IMR-90 (cell line): ENCODE results near the gene ZNF362. TPM values are rescaled to one million over a fixed set of nuclear protein-coding genes. Genes with fewer than 3 reads are reported as not detected.

Experiments
- ATAC-seq: fragments of 200-7000 bp; cut with Tn5 transposase; 2 replicates; pipeline ENCODE4 v1.9.1; 2020; ENCODE audit warnings: low read depth, mild to moderate bottlenecking, moderate library complexity
- BruUV-seq: library from RNA; stranded (reverse); fragments of 400-500 nt; replicated peaks from 2 replicates; lab custom pipeline; 2021; lab: Mats Ljungman, UMichigan
- CTCF ChIA-PET: fragments of 300-600 bp; formaldehyde crosslinking; extraction: SDS; loops from one replicate; lab custom pipeline; 2021; ENCODE audit warnings: antibody characterized with exemption; lab: Yijun Ruan, JAX
- POLR2A ChIA-PET: fragments of 300-600 bp; sonication (Branson Sonifier 250); formaldehyde crosslinking; loops from one replicate; lab custom pipeline; 2022; ENCODE audit warnings: antibody characterized with exemption; ENCODE audit not compliant: unreplicated experiment; lab: Charles Lee
- DNase-seq: peaks from one replicate; pipeline ENCODE4 v3.0.0; 2013
- H2AFZ ChIP-seq: replicated peaks from 2 replicates; pipeline ENCODE3; 2013; ENCODE audit warnings: low read length, mild to moderate bottlenecking; ENCODE audit not compliant: poor library complexity
- H2AK5ac ChIP-seq: 2 replicates; pipeline ENCODE4 v1.6.1; 2013; ENCODE audit warnings: low read depth, low read length, inconsistent platforms
- H2AK9ac ChIP-seq: replicated peaks from 2 replicates; pipeline ENCODE3; 2013; ENCODE audit warnings: mild to moderate bottlenecking, low read depth, low read length, moderate library complexity; ENCODE audit not compliant: poor library complexity
- H2BK120ac ChIP-seq: 2 replicates; pipeline ENCODE4 v1.6.1; 2013; ENCODE audit warnings: low read depth, low read length, inconsistent platforms
- H2BK15ac ChIP-seq: 3 replicates; pipeline ENCODE4 v1.6.1; 2013; ENCODE audit warnings: low read depth, low read length, inconsistent platforms
- H2BK20ac ChIP-seq: 2 replicates; pipeline ENCODE4 v1.6.1; 2013; ENCODE audit warnings: low read depth, mild to moderate bottlenecking, inconsistent platforms, low read length, moderate library complexity
- H2BK5ac ChIP-seq: 2 replicates; pipeline ENCODE4 v1.6.1; 2013; ENCODE audit warnings: mild to moderate bottlenecking, low read depth, low read length, inconsistent platforms; ENCODE audit not compliant: poor library complexity, severe bottlenecking
- H3K14ac ChIP-seq: replicated peaks from 2 replicates; pipeline ENCODE4 v1.6.1; 2013; ENCODE audit warnings: low read depth, low read length, inconsistent platforms
- H3K18ac ChIP-seq: 2 replicates; pipeline ENCODE4 v1.6.1; 2013; ENCODE audit warnings: low read depth, low read length, control low read depth
- H3K23ac ChIP-seq: 2 replicates; pipeline ENCODE4 v1.6.1; 2013; ENCODE audit warnings: low read depth, low read length, inconsistent platforms
- H3K27ac ChIP-seq: 2 replicates; pipeline ENCODE4 v1.5.1; 2013; ENCODE audit warnings: mild to moderate bottlenecking, control low read depth, low read length; ENCODE audit not compliant: insufficient read depth
- H3K27me3 ChIP-seq: 2 replicates; pipeline ENCODE4 v1.6.1; 2013; ENCODE audit warnings: low read length; ENCODE audit not compliant: control insufficient read depth, insufficient read depth
- H3K36me3 ChIP-seq: 2 replicates; pipeline ENCODE4 v1.6.1; 2013; ENCODE audit warnings: low read length, mixed read lengths; ENCODE audit not compliant: control insufficient read depth, insufficient read depth
- H3K4ac ChIP-seq: 2 replicates; pipeline ENCODE4 v1.6.1; 2013; ENCODE audit warnings: low read depth, low read length, inconsistent platforms
- H3K4me1 ChIP-seq: 2 replicates; pipeline ENCODE4 v1.6.1; 2013; ENCODE audit warnings: low read length, mixed read lengths; ENCODE audit not compliant: control insufficient read depth, insufficient read depth
- H3K4me2 ChIP-seq: 2 replicates; pipeline ENCODE4 v1.6.1; 2013; ENCODE audit warnings: low read depth, mild to moderate bottlenecking, control low read depth, low read length, moderate library complexity
- H3K4me3 ChIP-seq: 2 replicates; pipeline ENCODE4 v1.5.1; 2013; ENCODE audit warnings: low read depth, mild to moderate bottlenecking, control low read depth, low read length, moderate library complexity; ENCODE audit not compliant: insufficient read depth
- H3K56ac ChIP-seq: 2 replicates; pipeline ENCODE4 v1.6.1; 2013; ENCODE audit warnings: low read length, inconsistent platforms; ENCODE audit not compliant: insufficient read depth; ENCODE audit errors: extremely low read depth
- H3K79me1 ChIP-seq, 2 experiments: 2 replicates each; pipeline ENCODE4 v1.6.1; 2013; ENCODE audit warnings: low read length in 2 of 2, inconsistent platforms in 1 of 2, low read depth in 1 of 2
- H3K9ac ChIP-seq: 2 replicates; pipeline ENCODE4 v1.6.1; 2013; ENCODE audit warnings: low read depth, low read length, control low read depth
- H3K9me1 ChIP-seq: 2 replicates; pipeline ENCODE4 v1.6.1; 2013; ENCODE audit warnings: low read length, inconsistent platforms; ENCODE audit not compliant: insufficient read depth
- H3K9me3 ChIP-seq: 2 replicates; pipeline ENCODE4 v1.6.1; 2013; ENCODE audit warnings: low read length; ENCODE audit not compliant: control insufficient read depth, insufficient read depth
- H4K20me1 ChIP-seq: 2 replicates; pipeline ENCODE4 v1.6.1; 2013; ENCODE audit warnings: low read length, inconsistent platforms; ENCODE audit not compliant: insufficient read depth
- H4K5ac ChIP-seq: 2 replicates; pipeline ENCODE4 v1.6.1; 2013; ENCODE audit warnings: mild to moderate bottlenecking, low read depth, low read length, control low read depth
- H4K8ac ChIP-seq, 2 experiments: 2 replicates each; pipeline ENCODE4 v1.6.1; 2013; ENCODE audit warnings: low read depth in 2 of 2, low read length in 2 of 2, control low read depth in 1 of 2, inconsistent platforms in 1 of 2
- H4K91ac ChIP-seq: 2 replicates; pipeline ENCODE4 v1.6.1; 2013; ENCODE audit warnings: low read depth, low read length, inconsistent platforms; ENCODE audit not compliant: insufficient read depth
- BHLHE40 ChIP-seq: fragments of 150-350 bp; IDR thresholded peaks from 2 replicates; pipeline ENCODE4 v1.6.1; 2016; ENCODE audit warnings: mild to moderate bottlenecking, low read depth, low read length
- CEBPB ChIP-seq: IDR thresholded peaks from 2 replicates; pipeline ENCODE4 v1.6.1; 2012; ENCODE audit warnings: low read depth, low read length, improper control_type of control experiment
- CTCF ChIP-seq: conservative IDR thresholded peaks from 2 replicates; pipeline ENCODE4 v1.5.1; 2012; ENCODE audit warnings: mild to moderate bottlenecking, low read depth, low read length, improper control_type of control experiment
- ELK1 ChIP-seq: fragments of 150-350 bp; IDR thresholded peaks from 2 replicates; pipeline ENCODE4 v1.6.1; 2016; ENCODE audit warnings: low read depth, mild to moderate bottlenecking, low read length, moderate library complexity, borderline replicate concordance
- MAZ ChIP-seq: IDR thresholded peaks from 2 replicates; pipeline ENCODE4 v1.6.1; 2012; ENCODE audit warnings: low read depth, mild to moderate bottlenecking, low read length, improper control_type of control experiment, moderate library complexity, borderline replicate concordance
- MXI1 ChIP-seq: IDR thresholded peaks from 2 replicates; pipeline ENCODE4 v1.6.1; 2012; ENCODE audit warnings: low read depth, mild to moderate bottlenecking, low read length, moderate library complexity, borderline replicate concordance
- POLR2A ChIP-seq: IDR thresholded peaks from 2 replicates; pipeline ENCODE4 v1.6.1; 2012; ENCODE audit warnings: mild to moderate bottlenecking, low read depth, low read length
- RCOR1 ChIP-seq: IDR thresholded peaks from 2 replicates; pipeline ENCODE4 v1.6.1; 2012; ENCODE audit warnings: mild to moderate bottlenecking, low read length, improper control_type of control experiment; ENCODE audit not compliant: insufficient replicate concordance
- USF2 ChIP-seq: fragments of 150-350 bp; IDR thresholded peaks from 2 replicates; pipeline ENCODE4 v1.6.1; 2017; ENCODE audit warnings: mild to moderate bottlenecking, antibody characterized with exemption, low read length, low read depth
- WGBS, 2 experiments: methylation state at CpG; one replicate each; pipeline versions ENCODE4 v1.1.5 to v1.1.7; 2013; ENCODE audit warnings: missing lambda C conversion rate in 2 of 2; ENCODE audit not compliant: insufficient read length in 1 of 2; ENCODE audit errors: extremely low coverage in 2 of 2; 5-methylcytosine and 5-hydroxymethylcytosine counted together
- dilution Hi-C: fragments of 300-500 bp; cut with HindIII; formaldehyde crosslinking; loops from one replicate; pipeline ENCODE4 v1.14.3; 2018; ENCODE audit warnings: low sequenced_read_pairs; ENCODE audit not compliant: unreplicated experiment
- in situ Hi-C: fragments of 300-500 bp; cut with MboI; formaldehyde crosslinking; loops from 3 replicates; pipeline ENCODE4 v1.14.3; 2019; ENCODE audit warnings: low sequenced_read_pairs, inconsistent platforms, mixed read lengths
- intact Hi-C: fragments of 100-400 bp; cut with micrococcal nuclease; formaldehyde crosslinking; loops from 2 replicates; pipeline ENCODE4 v1.10.0; 2022
- polyA plus RNA-seq, 3 experiments: library from polyadenylated mRNA; depleted of rRNA; stranded (reverse); fragments of >200 nt; gene quantifications; 2 replicates each; pipeline ENCODE4 v1.2.3, GENCODE V29; 2012; ENCODE audit warnings: low replicate concordance in 1 of 3
- total RNA-seq: library from RNA; depleted of rRNA; stranded (reverse); fragments of >200 nt; gene quantifications from 2 replicates; pipeline ENCODE4 v1.2.3, GENCODE V29; 2012

Gene ZNF362
- total and polyA plus RNA-seq, 2 of the 4 experiments (the other 2 are of a cell fraction), result 5.7 to 12.9 TPM

- H2BK20ac ChIP-seq, result no peak overlapping the region
- no peak overlapping the region for H3K4ac ChIP-seq
- no peak overlapping the region for H2BK120ac ChIP-seq
- ChIA-PET CTCF (interaction anchor here (0.8 to 1.1 kb wide), 2 partner anchors 18 to 25 kb away, joined by 3 to 4 read pairs; no protein-coding TSS in a partner anchor), POLR2A (no interaction called here)
- no peak overlapping the region for H3K18ac ChIP-seq
- no TSS peak for BruUV-seq
- H3K23ac ChIP-seq, result no peak overlapping the region
- peaks cover 16 to 32% of the 10 kb centered on the region in 2 experiments; a peak in 3 of 4 replicates for H3K79me1 ChIP-seq
- H3K27ac ChIP-seq, result no peak overlapping the region
- in situ Hi-C loops, result no loop called here
- intact Hi-C loops, result no loop called here
- H2BK5ac ChIP-seq, result no peak overlapping the region
- no peak overlapping the region for H4K8ac ChIP-seq
- ATAC-seq (no peak; the same call in 1 of the 2 replicates), DNase-seq (no peak)
- no peak overlapping the region for H4K5ac ChIP-seq
- peaks cover 43% of the 10 kb centered on the region for H3K36me3 ChIP-seq
- peaks cover 12% of the 10 kb centered on the region; the same call in 1 of the 2 replicates for H3K9me1 ChIP-seq
- no peak for TF ChIP-seq USF2
- no peak for TF ChIP-seq MXI1
- TF ChIP-seq CTCF, result no peak
- peak; percentile 20; the same call in 1 of the 2 replicates for TF ChIP-seq POLR2A
- no peak for TF ChIP-seq MAZ
- no peak for TF ChIP-seq RCOR1
- TF ChIP-seq BHLHE40, result no peak
- TF ChIP-seq ELK1, result no peak
- TF ChIP-seq CEBPB, result no peak
- WGBS, 2 experiments, result no CpG with 5 or more reads among the region's 5 CpGs
- H3K56ac ChIP-seq, result no peak overlapping the region
- no peak overlapping the region for H3K9ac ChIP-seq
- no peak overlapping the region for H3K4me3 ChIP-seq
- H3K4me1 ChIP-seq, result peaks cover 9% of the 10 kb centered on the region
- H2AK5ac ChIP-seq, result no peak overlapping the region
- no peak overlapping the region for H4K91ac ChIP-seq
- dilution Hi-C loops, result no loop called here
- H2AK9ac ChIP-seq, result no peak overlapping the region
- no peaks in the 10 kb centered on the region for H3K9me3 ChIP-seq
- H4K20me1 ChIP-seq, result peaks cover 43% of the 10 kb centered on the region
- no peak overlapping the region for H3K14ac ChIP-seq
- H3K27me3 ChIP-seq, result no peaks in the 10 kb centered on the region
- no peak overlapping the region for H3K4me2 ChIP-seq
- H2BK15ac ChIP-seq, result no peak overlapping the region
- peak overlapping the region; percentile 25 for H2AFZ ChIP-seq
These were observed 64.9 kb downstream of the ZNF362 start for GRCh38 chr1:33321178-33321577.
